Lower lobe of right lung (tissue), 2 donors: ENCODE measurements around the gene KCNA10. TPM values are rescaled to one million over a fixed set of nuclear protein-coding genes. Genes with fewer than 3 reads are reported as not detected.

Experiments
- ATAC-seq, 2 donors: fragments of 200-7000 bp; cut with Tn5 transposase; one replicate each; pipeline ENCODE4 v1.9.1; 2020 to 2022; ENCODE audit warnings: mild to moderate bottlenecking in 2 of 2, moderate library complexity in 2 of 2
- DNase-seq: peaks from one replicate; pipeline ENCODE4 v3.0.0-alpha.2; 2020
- H3K27ac ChIP-seq: fragments of 200-600 bp; one replicate; pipeline ENCODE4 v1.8.0; 2022
- H3K27me3 ChIP-seq: fragments of 200-600 bp; one replicate; pipeline ENCODE4 v1.8.0; 2022; ENCODE audit warnings: low read depth
- H3K36me3 ChIP-seq: fragments of 200-600 bp; one replicate; pipeline ENCODE4 v1.8.0; 2022; ENCODE audit warnings: mild to moderate bottlenecking
- H3K4me1 ChIP-seq: fragments of 200-600 bp; one replicate; pipeline ENCODE4 v1.8.0; 2022
- H3K4me3 ChIP-seq: fragments of 200-600 bp; one replicate; pipeline ENCODE4 v1.8.0; 2022; ENCODE audit warnings: mild to moderate bottlenecking
- H3K9me3 ChIP-seq: fragments of 200-600 bp; one replicate; pipeline ENCODE4 v1.8.0; 2022
- intact Hi-C: fragments of 100-400 bp; cut with DNase I; formaldehyde crosslinking; loops from one replicate; pipeline ENCODE4 v1.11.0; 2022
- total RNA-seq: library from RNA; stranded (reverse); fragmentation: NEBNext Ultra II Directional; extraction: Animal tissue kit (Norgen Biotek cat#: 25700); gene quantifications from one replicate; pipeline ENCODE4 v1.2.1, GENCODE V29; 2021
- TF ChIP-seq, protein P1 (sequence below): fragments of 200-600 bp; IDR thresholded peaks from one replicate; pipeline ENCODE4 v1.8.0; 2022; ENCODE audit warnings: antibody characterized with exemption, mild to moderate bottlenecking
- donor health status: DM: no; HTN: yes; CAD: no; lungs with severe emphysema.

KCNA10 gene
- total RNA-seq, 1 donor from 2014 or later, result not detected

DNA sequence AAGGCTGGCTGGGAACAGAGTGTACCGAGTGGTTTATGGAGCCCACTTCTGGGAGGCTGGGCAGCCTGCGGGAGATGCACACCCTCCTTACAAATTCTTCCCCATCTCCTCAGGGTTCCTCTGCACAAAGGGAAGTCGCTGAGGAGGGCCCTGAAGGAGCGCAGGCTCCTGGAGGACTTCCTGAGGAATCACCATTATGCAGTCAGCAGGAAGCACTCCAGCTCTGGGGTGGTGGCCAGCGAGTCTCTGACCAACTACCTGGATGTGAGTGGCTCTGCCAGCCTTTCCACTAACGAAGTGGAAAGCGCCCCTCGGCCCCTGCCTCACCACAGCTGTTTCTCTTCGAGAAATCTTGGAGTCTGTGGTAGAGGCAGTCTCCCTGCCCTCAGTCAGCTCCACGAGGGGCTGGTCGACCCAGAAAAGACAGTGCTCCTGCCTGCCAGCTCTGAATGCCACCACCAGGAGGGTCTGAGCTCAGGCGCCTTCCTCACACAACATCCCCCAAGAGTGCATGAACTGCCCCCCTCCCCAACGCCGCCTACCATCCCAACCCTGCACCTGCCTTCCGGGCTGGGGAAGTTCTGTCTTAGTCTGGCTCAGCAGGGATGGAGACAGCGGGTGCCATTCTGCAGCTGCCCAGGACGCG lies 36.2 kb downstream of the KCNA10 start:
- TF ChIP-seq, protein P1, sequence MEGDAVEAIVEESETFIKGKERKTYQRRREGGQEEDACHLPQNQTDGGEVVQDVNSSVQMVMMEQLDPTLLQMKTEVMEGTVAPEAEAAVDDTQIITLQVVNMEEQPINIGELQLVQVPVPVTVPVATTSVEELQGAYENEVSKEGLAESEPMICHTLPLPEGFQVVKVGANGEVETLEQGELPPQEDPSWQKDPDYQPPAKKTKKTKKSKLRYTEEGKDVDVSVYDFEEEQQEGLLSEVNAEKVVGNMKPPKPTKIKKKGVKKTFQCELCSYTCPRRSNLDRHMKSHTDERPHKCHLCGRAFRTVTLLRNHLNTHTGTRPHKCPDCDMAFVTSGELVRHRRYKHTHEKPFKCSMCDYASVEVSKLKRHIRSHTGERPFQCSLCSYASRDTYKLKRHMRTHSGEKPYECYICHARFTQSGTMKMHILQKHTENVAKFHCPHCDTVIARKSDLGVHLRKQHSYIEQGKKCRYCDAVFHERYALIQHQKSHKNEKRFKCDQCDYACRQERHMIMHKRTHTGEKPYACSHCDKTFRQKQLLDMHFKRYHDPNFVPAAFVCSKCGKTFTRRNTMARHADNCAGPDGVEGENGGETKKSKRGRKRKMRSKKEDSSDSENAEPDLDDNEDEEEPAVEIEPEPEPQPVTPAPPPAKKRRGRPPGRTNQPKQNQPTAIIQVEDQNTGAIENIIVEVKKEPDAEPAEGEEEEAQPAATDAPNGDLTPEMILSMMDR, result no peak
- peaks cover 18% of the 10 kb centered on the region for H3K4me1 ChIP-seq
- ATAC-seq, result peak; percentile 84 to 85
- no peaks in the 10 kb centered on the region for H3K9me3 ChIP-seq
- H3K4me3 ChIP-seq, result no peak overlapping the region
- no peaks in the 10 kb centered on the region for H3K36me3 ChIP-seq
- intact Hi-C loops, result no loop called here
- peak overlapping the region; percentile 48 for H3K27ac ChIP-seq
- DNase-seq, result peak; percentile 77
- peaks cover 2% of the 10 kb centered on the region for H3K27me3 ChIP-seq

DNA sequence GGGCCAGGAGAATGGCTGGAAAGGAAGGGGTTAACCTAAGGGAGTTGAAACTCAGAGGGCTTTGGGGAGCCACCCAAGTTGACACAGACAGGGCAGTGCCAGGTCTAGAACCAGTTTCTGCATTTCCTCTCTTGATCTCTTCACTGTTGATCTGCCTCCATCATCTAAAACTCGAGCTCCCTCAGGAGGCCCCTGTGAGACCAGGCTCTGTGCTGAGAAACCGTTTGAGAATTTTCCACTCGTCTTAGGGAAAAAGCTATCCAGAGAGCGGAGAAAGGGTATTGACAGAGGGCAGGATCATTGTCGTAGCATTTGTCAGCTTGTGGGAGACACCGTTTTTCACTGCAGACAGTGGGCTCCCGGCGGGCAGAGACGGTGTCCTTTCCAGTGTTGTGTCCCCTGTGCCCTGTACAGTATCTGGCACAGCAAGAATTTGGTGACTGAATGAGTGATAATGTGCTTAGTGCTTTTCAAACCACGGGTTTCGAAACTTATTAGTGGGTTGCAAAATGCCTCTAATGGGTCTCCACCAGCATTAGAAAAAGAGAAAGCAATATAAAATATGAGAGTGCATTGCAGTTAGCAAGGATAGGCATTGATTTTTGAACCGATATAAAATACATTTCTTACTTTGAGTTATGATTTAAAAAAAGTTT lies 36.9 kb downstream of the KCNA10 start:
- DNase-seq (no peak), ATAC-seq (peak in 1 of 2 donors; percentile 52)
- Histone ChIP-seq H3K9me3 (no peaks in the 10 kb centered on the region), H3K27ac (peak overlapping the region; percentile 10), H3K4me3 (no peak overlapping the region), H3K27me3 (no peaks in the 10 kb centered on the region), H3K4me1 (peaks cover 18% of the 10 kb centered on the region), H3K36me3 (no peaks in the 10 kb centered on the region)
- TF ChIP-seq, protein P1, result no peak
- intact Hi-C loops, result no loop called here

DNA sequence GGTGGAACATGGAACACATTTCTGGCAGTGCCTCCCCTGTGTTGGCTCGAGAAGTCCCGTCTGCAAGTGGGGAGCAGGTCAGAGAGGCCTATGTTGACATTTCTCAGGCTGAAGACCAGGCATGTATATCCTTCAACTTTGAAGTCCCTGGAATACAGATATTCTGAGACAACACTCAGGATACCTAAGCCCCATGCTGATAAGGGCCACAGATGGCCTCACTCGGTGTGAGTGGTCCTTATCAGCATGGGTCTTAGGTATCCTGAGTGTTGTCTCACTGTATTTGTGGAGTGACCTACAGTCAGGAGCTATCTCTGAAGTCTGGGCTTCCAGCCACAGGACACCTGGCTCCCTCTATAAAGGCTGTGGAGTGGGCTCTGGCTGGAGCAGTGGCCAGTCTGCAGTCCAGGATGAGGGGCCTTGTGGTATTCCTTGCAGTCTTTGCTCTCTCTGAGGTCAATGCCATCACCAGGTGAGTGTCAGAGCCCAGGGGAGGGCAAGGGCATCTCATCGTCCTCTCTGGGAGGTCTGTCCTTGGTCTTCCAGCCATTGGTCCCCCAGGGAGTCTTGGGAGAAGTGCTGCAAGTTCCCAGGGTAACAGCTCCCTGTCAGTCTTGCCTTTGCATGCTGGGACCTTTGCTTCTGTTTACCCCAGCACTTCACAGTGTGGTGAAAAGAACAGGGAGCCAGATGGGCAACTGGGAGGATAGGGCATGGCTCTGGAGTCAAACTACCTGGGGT lies 38.4 kb downstream of the KCNA10 start:
- DNase-seq (no peak), ATAC-seq (no peak)
- intact Hi-C loops, result no loop called here
- no peaks in the 10 kb centered on the region for H3K36me3 ChIP-seq
- TF ChIP-seq, protein P1, result no peak
- peaks cover 22% of the 10 kb centered on the region for H3K4me1 ChIP-seq
- H3K9me3 ChIP-seq, result no peaks in the 10 kb centered on the region
- H3K27ac ChIP-seq, result no peak overlapping the region
- H3K27me3 ChIP-seq, result no peaks in the 10 kb centered on the region
- no peak overlapping the region for H3K4me3 ChIP-seq

DNA sequence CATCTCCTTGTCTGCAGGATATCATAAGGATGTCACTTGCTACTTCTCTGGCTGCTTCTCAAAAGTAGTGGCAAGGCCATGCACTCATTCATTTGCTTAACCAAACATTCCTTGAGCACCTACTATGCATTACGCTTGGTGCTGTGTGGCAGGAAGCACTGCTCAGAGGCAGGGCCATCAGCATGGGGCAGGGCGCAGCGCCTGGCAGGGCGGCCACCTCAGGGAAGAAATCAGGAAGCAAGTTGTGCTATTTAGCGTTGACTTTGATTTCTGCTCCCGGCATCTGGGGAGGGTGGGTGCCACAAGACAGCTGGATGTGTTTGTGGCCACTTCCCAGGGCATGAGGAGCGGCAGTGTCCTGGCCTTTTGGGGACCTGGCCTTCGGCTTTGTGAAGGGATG lies 40.1 kb downstream of the KCNA10 start:
- no peak for ATAC-seq

DNA sequence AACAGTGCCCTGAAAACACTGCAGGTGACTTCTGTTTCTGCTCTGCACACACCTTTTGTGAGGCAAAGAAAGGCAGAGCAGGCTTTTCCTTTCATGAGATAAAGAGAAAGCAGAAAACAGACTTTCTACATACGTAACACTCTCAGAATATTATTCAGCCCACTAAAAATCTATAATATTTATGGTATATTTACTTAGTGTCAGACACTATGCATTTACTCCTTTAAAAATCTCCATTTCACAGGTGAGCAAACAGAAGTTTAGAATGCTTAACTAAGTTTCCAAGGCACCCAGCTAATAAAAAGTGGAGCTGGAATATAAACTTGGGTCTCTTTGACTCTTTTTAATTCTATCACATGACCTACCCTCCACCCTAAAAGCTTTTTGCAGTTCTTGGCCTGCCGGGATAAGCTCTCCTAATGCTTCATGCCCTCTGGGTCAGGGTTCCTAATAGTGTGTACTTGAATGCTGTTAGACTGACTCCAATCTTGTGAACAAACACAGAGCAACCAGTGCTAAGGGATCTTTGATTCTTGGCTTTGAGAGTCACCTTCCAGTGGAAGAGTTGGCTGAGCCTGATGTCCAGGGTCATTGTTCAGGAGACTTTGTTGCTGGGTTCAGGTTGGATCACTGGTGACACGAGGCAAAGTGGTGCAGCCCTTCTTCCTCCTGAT lies 40.9 kb downstream of the KCNA10 start:
- ATAC-seq, result no peak
- Histone ChIP-seq H3K27ac (no peak overlapping the region), H3K27me3 (no peaks in the 10 kb centered on the region), H3K4me1 (peaks cover 19% of the 10 kb centered on the region), H3K9me3 (no peaks in the 10 kb centered on the region), H3K36me3 (no peaks in the 10 kb centered on the region), H3K4me3 (no peak overlapping the region)
- intact Hi-C loops, result no loop called here
- TF ChIP-seq, protein P1, result no peak
- no peak for DNase-seq

More for the DNA sequence above, 40.1 kb downstream of the KCNA10 start:
- no peaks in the 10 kb centered on the region for H3K27me3 ChIP-seq
- H3K27ac ChIP-seq, result no peak overlapping the region
- peaks cover 22% of the 10 kb centered on the region for H3K4me1 ChIP-seq
- H3K4me3 ChIP-seq, result no peak overlapping the region
- TF ChIP-seq, protein P1, result no peak
- intact Hi-C loops, result no loop called here
- no peak for DNase-seq
- H3K9me3 ChIP-seq, result no peaks in the 10 kb centered on the region
- no peaks in the 10 kb centered on the region for H3K36me3 ChIP-seq
